Endodermal cell (in vitro differentiated cells): Measurements from ENCODE around the gene DYNLT2B. TPM values are rescaled to one million over a fixed set of nuclear protein-coding genes. Genes with fewer than 3 reads are reported as not detected.
A peak's percentile ranks its signal among the peaks of the same experiment; 100 is the strongest.

Experiments used
- DNase-seq: peaks from one replicate; pipeline ENCODE4 v3.0.0-alpha.2; 2017
- H3K27ac ChIP-seq: 2 replicates; pipeline ENCODE4 v1.5.1; 2013; ENCODE audit warnings: mild to moderate bottlenecking, low read depth, low read length, moderate library complexity
- H3K27me3 ChIP-seq: 2 replicates; pipeline ENCODE4 v1.6.1; 2013; ENCODE audit warnings: mild to moderate bottlenecking, low read length, moderate library complexity; ENCODE audit not compliant: insufficient read depth, control insufficient read depth, poor library complexity, severe bottlenecking
- H3K36me3 ChIP-seq: 2 replicates; pipeline ENCODE4 v1.7.0; 2013; ENCODE audit warnings: mild to moderate bottlenecking, low read length, moderate library complexity; ENCODE audit not compliant: control insufficient read depth, insufficient read depth
- H3K4me1 ChIP-seq: one replicate; pipeline ENCODE4 v1.7.0; 2013; ENCODE audit warnings: low read length; ENCODE audit not compliant: control insufficient read depth, insufficient read depth
- H3K4me3 ChIP-seq: 2 replicates; pipeline ENCODE4 v1.5.1; 2013; ENCODE audit warnings: mild to moderate bottlenecking, low read length, moderate library complexity
- H3K9ac ChIP-seq: 2 replicates; pipeline ENCODE4 v1.6.1; 2013; ENCODE audit warnings: mild to moderate bottlenecking, low read length, moderate library complexity; ENCODE audit not compliant: poor library complexity, severe bottlenecking; ENCODE audit errors: extremely low read depth
- H3K9me3 ChIP-seq: 2 replicates; pipeline ENCODE4 v1.6.1; 2013; ENCODE audit warnings: mild to moderate bottlenecking, low read length, moderate library complexity; ENCODE audit not compliant: control insufficient read depth
- H3K27ac Mint-ChIP-seq: 2 replicates; pipeline ENCODE4 v1.8.0; 2020; ENCODE audit warnings: mixed read lengths
- H3K27me3 Mint-ChIP-seq: 2 replicates; pipeline ENCODE4 v1.8.0; 2021; ENCODE audit warnings: mild to moderate bottlenecking, mixed read lengths; ENCODE audit not compliant: insufficient read depth
- H3K36me3 Mint-ChIP-seq: 2 replicates; pipeline ENCODE4 v1.8.0; 2020; ENCODE audit warnings: low read depth, mixed read lengths
- H3K4me1 Mint-ChIP-seq: 2 replicates; pipeline ENCODE4 v1.8.0; 2020; ENCODE audit warnings: mixed read lengths
- H3K4me3 Mint-ChIP-seq: 2 replicates; pipeline ENCODE4 v1.8.0; 2020; ENCODE audit warnings: mild to moderate bottlenecking, moderate library complexity, mixed read lengths
- H3K9me3 Mint-ChIP-seq: 2 replicates; pipeline ENCODE4 v1.8.0; 2020; ENCODE audit warnings: mild to moderate bottlenecking, mixed read lengths
- CTCF ChIP-seq: fragments of 200-600 bp; sonication (generic); conservative IDR thresholded peaks from 2 replicates; pipeline ENCODE4 v1.5.0; 2021; ENCODE audit warnings: antibody characterized with exemption, mild to moderate bottlenecking
- WGBS, 2 experiments: methylation state at CpG; one replicate each; pipeline versions ENCODE4 v1.1.5 to v1.1.7; 2013; ENCODE audit warnings: missing lambda C conversion rate in 2 of 2, mixed read lengths in 1 of 2; ENCODE audit not compliant: insufficient coverage in 1 of 2, insufficient read length in 1 of 2; 5-methylcytosine and 5-hydroxymethylcytosine counted together
- total RNA-seq, 2 donors: library from RNA; stranded (reverse); fragmentation: NEBNext Ultra II Directional in 1 of 2; extraction: Animal tissue kit (Norgen Biotek cat#: 25700) in 1 of 2; gene quantifications; 2 replicates in 1 of 2; 3 replicates in 1 of 2; pipeline ENCODE4 v1.2.1, GENCODE V29; 2021

The DYNLT2B gene
- total RNA-seq, 2 donors from 2014 or later: 22.6 to 45.5 TPM

- no peak overlapping the region for H3K27ac ChIP-seq
- peak; percentile 83 for DNase-seq
Observed at GRCh38 chr3:196323691-196324090, 5.7 kb upstream of the DYNLT2B start.

GRCh38 chr3:196323016-196323415 is 5.0 kb upstream of the DYNLT2B start:
- H3K4me3 Mint-ChIP-seq: no peak overlapping the region
- Histone ChIP-seq H3K9ac (no peak overlapping the region), H3K27me3 (no peaks in the 10 kb centered on the region), H3K4me3 (no peak overlapping the region), H3K9me3 (no peaks in the 10 kb centered on the region), H3K36me3 (no peaks in the 10 kb centered on the region), H3K4me1 (no peaks in the 10 kb centered on the region), H3K27ac (no peak overlapping the region)
- peaks cover 5% of the 10 kb centered on the region for H3K4me1 Mint-ChIP-seq
- no peak for TF ChIP-seq CTCF
- no peak for DNase-seq
- H3K27ac Mint-ChIP-seq: no peak overlapping the region
- no peaks in the 10 kb centered on the region for H3K36me3 Mint-ChIP-seq
- no peaks in the 10 kb centered on the region for H3K9me3 Mint-ChIP-seq
- 93 to 95% methylated on average over 4 of the region's 4 CpGs for WGBS, 2 experiments
- no peaks in the 10 kb centered on the region for H3K27me3 Mint-ChIP-seq

More at GRCh38 chr3:196323691-196324090, 5.7 kb upstream of the DYNLT2B start:
- Mint-ChIP-seq H3K9me3 (no peaks in the 10 kb centered on the region), H3K4me1 (peaks cover 5% of the 10 kb centered on the region), H3K36me3 (no peaks in the 10 kb centered on the region), H3K4me3 (no peak overlapping the region), H3K27me3 (no peaks in the 10 kb centered on the region), H3K27ac (no peak overlapping the region)
- Histone ChIP-seq H3K36me3 (no peaks in the 10 kb centered on the region), H3K9me3 (no peaks in the 10 kb centered on the region), H3K4me1 (no peaks in the 10 kb centered on the region), H3K4me3 (no peak overlapping the region), H3K9ac (no peak overlapping the region), H3K27me3 (no peaks in the 10 kb centered on the region)
- TF ChIP-seq CTCF: peak; percentile 69
- 67 to 85% methylated on average over 11 of the region's 11 CpGs for WGBS, 2 experiments

- no peaks in the 10 kb centered on the region for H3K36me3 ChIP-seq
- WGBS, 2 experiments: 90 to 94% methylated on average over 6 to 11 of the region's 11 CpGs
- TF ChIP-seq CTCF: no peak
- no peak overlapping the region for H3K4me3 Mint-ChIP-seq
- H3K9me3 ChIP-seq: no peaks in the 10 kb centered on the region
- no peak overlapping the region for H3K27ac Mint-ChIP-seq
- H3K9me3 Mint-ChIP-seq: no peaks in the 10 kb centered on the region
- no peak overlapping the region for H3K9ac ChIP-seq
- H3K4me1 Mint-ChIP-seq: no peaks in the 10 kb centered on the region
- H3K27ac ChIP-seq: no peak overlapping the region
- H3K27me3 ChIP-seq: no peaks in the 10 kb centered on the region
- no peaks in the 10 kb centered on the region for H3K27me3 Mint-ChIP-seq
- H3K36me3 Mint-ChIP-seq: no peaks in the 10 kb centered on the region
- no peaks in the 10 kb centered on the region for H3K4me1 ChIP-seq
- DNase-seq: no peak
- H3K4me3 ChIP-seq: no peak overlapping the region
Observed at GRCh38 chr3:196321162-196321561, 3.1 kb upstream of the DYNLT2B start.
